GM23338 (cell line): ENCODE data around the gene CD180. TPM values are rescaled to one million over a fixed set of nuclear protein-coding genes. Genes with fewer than 3 reads are reported as not detected.

Source experiments
- ATAC-seq: fragments of 200-7000 bp; cut with Tn5 transposase; 3 replicates; pipeline ENCODE4 v1.9.1; 2020
- DNase-seq: peaks from one replicate; pipeline ENCODE4 v3.0.0-alpha.2; 2015; ENCODE audit warnings: low spot score
- H2AFZ ChIP-seq: fragments of 200-600 bp; sonication (generic); 2 replicates; pipeline ENCODE4 v1.8.0; 2016; ENCODE audit warnings: antibody characterized with exemption, mild to moderate bottlenecking, moderate library complexity
- H3F3A ChIP-seq: fragments of 200-600 bp; sonication (generic); replicated peaks from 2 replicates; pipeline ENCODE4 v1.8.0; 2017; ENCODE audit warnings: antibody characterized with exemption, mixed run types, low read depth
- H3K27ac ChIP-seq: fragments of 200-600 bp; sonication (generic); 2 replicates; pipeline ENCODE4 v1.6.1; 2016; ENCODE audit warnings: low read depth
- H3K27me3 ChIP-seq: fragments of 200-600 bp; sonication (generic); 2 replicates; pipeline ENCODE4 v1.8.0; 2016; ENCODE audit warnings: mild to moderate bottlenecking, mixed run types, moderate library complexity; ENCODE audit not compliant: insufficient read depth
- H3K36me3 ChIP-seq: fragments of 200-600 bp; sonication (generic); 2 replicates; pipeline ENCODE4 v1.8.0; 2016; ENCODE audit warnings: mild to moderate bottlenecking; ENCODE audit not compliant: insufficient read depth
- H3K4me1 ChIP-seq: fragments of 200-600 bp; sonication (generic); 2 replicates; pipeline ENCODE4 v1.8.0; 2016; ENCODE audit warnings: mild to moderate bottlenecking, moderate library complexity; ENCODE audit not compliant: insufficient read depth
- H3K4me2 ChIP-seq: fragments of 200-600 bp; sonication (generic); 2 replicates; pipeline ENCODE4 v1.7.1; 2017; ENCODE audit warnings: mixed run types
- H3K4me3 ChIP-seq: fragments of 200-600 bp; sonication (generic); 2 replicates; pipeline ENCODE4 v1.6.1; 2016; ENCODE audit warnings: mixed run types
- H3K79me2 ChIP-seq: fragments of 200-600 bp; sonication (generic); replicated peaks from 2 replicates; pipeline ENCODE4 v1.8.0; 2017; ENCODE audit warnings: mild to moderate bottlenecking; ENCODE audit not compliant: insufficient read depth
- H3K9me2 ChIP-seq: fragments of 200-600 bp; sonication (generic); 2 replicates; pipeline ENCODE4 v1.8.0; 2017; ENCODE audit not compliant: insufficient read depth
- H4K20me1 ChIP-seq: fragments of 200-600 bp; sonication (generic); replicated peaks from 2 replicates; pipeline ENCODE4 v1.8.0; 2017; ENCODE audit warnings: mild to moderate bottlenecking; ENCODE audit not compliant: insufficient read depth
- H3K27ac Mint-ChIP-seq: 2 replicates; pipeline ENCODE4 v1.8.0; 2020; ENCODE audit warnings: inconsistent platforms, mild to moderate bottlenecking, moderate library complexity, mixed read lengths
- H3K27me3 Mint-ChIP-seq: 3 replicates; pipeline ENCODE4 v1.8.0; 2022; ENCODE audit warnings: low read depth, mild to moderate bottlenecking, moderate library complexity, mixed read lengths, inconsistent platforms; ENCODE audit not compliant: insufficient read depth, poor library complexity
- H3K36me3 Mint-ChIP-seq: 3 replicates; pipeline ENCODE4 v1.8.0; 2021; ENCODE audit warnings: low read depth, mild to moderate bottlenecking, inconsistent platforms, moderate library complexity, mixed read lengths
- H3K4me1 Mint-ChIP-seq: 3 replicates; pipeline ENCODE4 v1.8.0; 2020; ENCODE audit warnings: mild to moderate bottlenecking, inconsistent platforms, mixed read lengths
- H3K4me3 Mint-ChIP-seq: 3 replicates; pipeline ENCODE4 v1.8.0; 2021; ENCODE audit warnings: moderate library complexity, mild to moderate bottlenecking, inconsistent platforms, mixed read lengths
- H3K9me3 Mint-ChIP-seq: 3 replicates; pipeline ENCODE4 v1.8.0; 2020; ENCODE audit warnings: moderate library complexity, mild to moderate bottlenecking, inconsistent platforms, mixed read lengths
- CREB1 ChIP-seq: fragments of 250-450 bp; sonication (Bioruptor Pico); IDR thresholded peaks from 2 replicates; pipeline ENCODE4 v1.5.0; 2020; ENCODE audit warnings: low read depth, mild to moderate bottlenecking, moderate library complexity
- EZH2 ChIP-seq: fragments of 200-600 bp; sonication (generic); IDR thresholded peaks from one replicate; pipeline ENCODE4 v1.8.0; 2017; ENCODE audit warnings: antibody characterized with exemption, mild to moderate bottlenecking, low read depth; ENCODE audit not compliant: unreplicated experiment
- EZH2phosphoT487 ChIP-seq: fragments of 200-600 bp; sonication (generic); IDR thresholded peaks from one replicate; pipeline ENCODE4 v1.8.1; 2018; ENCODE audit warnings: antibody characterized with exemption; ENCODE audit not compliant: unreplicated experiment
- JUNB ChIP-seq: IDR thresholded peaks from one replicate; pipeline ENCODE4 v1.6.1; 2016; ENCODE audit warnings: antibody characterized with exemption; ENCODE audit not compliant: unreplicated experiment
- NANOG ChIP-seq: IDR thresholded peaks from 2 replicates; pipeline ENCODE4 v1.6.1; 2016; ENCODE audit warnings: antibody characterized with exemption, borderline replicate concordance
- POLR2AphosphoS5 ChIP-seq: IDR thresholded peaks from 2 replicates; pipeline ENCODE4 v1.6.1; 2016; ENCODE audit warnings: antibody characterized with exemption, low read depth
- STAT1 ChIP-seq: IDR thresholded peaks from one replicate; pipeline ENCODE4 v1.6.1; 2016; ENCODE audit warnings: antibody characterized with exemption; ENCODE audit not compliant: unreplicated experiment
- ZNF114 ChIP-seq: fragments of 250-450 bp; sonication (Bioruptor Pico); IDR thresholded peaks from 2 replicates; pipeline ENCODE4 v1.5.0; 2020; ENCODE audit warnings: mild to moderate bottlenecking, moderate library complexity
- ZNF331 ChIP-seq: fragments of 250-450 bp; sonication (Bioruptor Pico); IDR thresholded peaks from 2 replicates; pipeline ENCODE4 v1.5.0; 2020; ENCODE audit warnings: low read depth, mild to moderate bottlenecking, moderate library complexity
- polyA plus RNA-seq: library from polyadenylated mRNA; unstranded; fragments of >200 nt; fragmentation: Nextera tagmentation; extraction: Ambion mirVana; gene quantifications from 2 replicates; pipeline ENCODE4 v1.2.1, GENCODE V29; 2016
- total RNA-seq: library from RNA; depleted of rRNA; stranded (reverse); fragments of >200 nt; shearing (Covaris generic); gene quantifications from 2 replicates; pipeline ENCODE4 v1.2.3, GENCODE V29; 2014
- TF ChIP-seq, protein P1 (sequence below), 2 experiments: fragments of 200-600 bp in 1 of 2; sonication (generic) in 1 of 2; conservative IDR thresholded peaks; 2 replicates each; pipeline versions ENCODE4 v1.5.1 to v1.6.1; 2016 to 2017; ENCODE audit warnings: antibody characterized with exemption in 2 of 2, low read depth in 2 of 2, mild to moderate bottlenecking in 2 of 2, moderate library complexity in 1 of 2
- TF ChIP-seq, protein P2 (sequence below): IDR thresholded peaks from one replicate; pipeline ENCODE4 v1.6.1; 2018; ENCODE audit warnings: antibody characterized with exemption; ENCODE audit not compliant: unreplicated experiment
- TF ChIP-seq, protein P3 (sequence below): fragments of 250-450 bp; sonication (Bioruptor Pico); IDR thresholded peaks from 2 replicates; pipeline ENCODE4 v1.5.0; 2020; ENCODE audit warnings: mild to moderate bottlenecking, moderate library complexity
- TF ChIP-seq, protein P4 (sequence below): IDR thresholded peaks from 2 replicates; pipeline ENCODE4 v1.6.1; 2016; ENCODE audit warnings: antibody characterized with exemption

The CD180 gene
- total and polyA plus RNA-seq, 2 experiments from 2014 or later: not detected

DNA sequence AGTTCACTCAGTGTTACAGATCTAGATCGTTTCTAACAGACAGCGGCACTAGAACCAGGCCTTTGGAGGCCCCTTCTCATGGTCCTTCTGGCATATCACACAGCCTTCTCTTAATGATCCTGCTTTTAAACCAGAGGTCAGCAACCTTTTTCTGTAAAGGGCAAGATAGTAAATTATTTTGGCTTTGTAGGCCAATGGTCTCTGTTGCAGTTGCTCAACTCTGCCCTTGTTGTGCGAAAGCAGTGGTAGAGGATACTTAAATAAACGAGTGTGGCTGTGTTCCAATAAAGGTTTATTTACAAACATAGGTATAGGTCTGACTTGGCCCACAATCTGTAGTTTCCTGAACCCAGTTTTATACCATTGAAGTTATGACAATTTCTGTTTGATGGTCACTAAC is 47.3 kb upstream of the CD180 start (continued):
- TF ChIP-seq CREB1 (CRISPR knock-in tag): no peak
- TF ChIP-seq ZNF331 (CRISPR knock-in tag): no peak
- no peak for TF ChIP-seq EZH2phosphoT487

DNA sequence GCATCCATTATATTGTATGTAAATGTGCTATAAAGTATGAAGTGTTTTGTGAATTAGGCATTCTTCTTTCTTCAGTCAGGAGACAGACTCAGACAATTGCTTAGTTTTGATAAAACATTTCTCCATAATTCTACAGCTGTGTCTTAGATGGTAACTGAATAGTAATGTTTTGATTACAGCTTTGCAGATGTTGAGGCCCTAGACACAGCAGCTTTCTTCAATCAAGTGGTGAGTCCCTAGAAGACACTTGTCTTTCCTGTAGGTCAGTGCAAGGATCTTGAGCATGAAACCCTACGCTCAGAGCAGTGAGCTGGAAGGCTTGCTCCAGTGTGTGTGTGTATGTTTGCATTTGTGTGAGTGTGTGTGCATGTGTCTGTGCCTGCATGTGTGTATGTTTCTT is 46.8 kb upstream of the CD180 start:
- Histone ChIP-seq H3K27me3 (no peaks in the 10 kb centered on the region), H3K79me2 (no peaks in the 10 kb centered on the region), H4K20me1 (no peaks in the 10 kb centered on the region), H3K27ac (no peak overlapping the region), H2AFZ (no peak overlapping the region), H3F3A (no peaks in the 10 kb centered on the region), H3K4me2 (no peak overlapping the region), H3K4me1 (no peaks in the 10 kb centered on the region), H3K4me3 (no peak overlapping the region), H3K36me3 (no peaks in the 10 kb centered on the region), H3K9me2 (peaks cover 11% of the 10 kb centered on the region)
- Mint-ChIP-seq H3K27me3 (peaks cover 1% of the 10 kb centered on the region), H3K4me3 (no peak overlapping the region), H3K4me1 (peaks cover 10% of the 10 kb centered on the region), H3K27ac (no peak overlapping the region), H3K9me3 (no peaks in the 10 kb centered on the region), H3K36me3 (no peaks in the 10 kb centered on the region)
- ATAC-seq (no peak), DNase-seq (no peak)
- no peak for TF ChIP-seq POLR2AphosphoS5
- TF ChIP-seq CREB1 (CRISPR knock-in tag): no peak
- no peak for TF ChIP-seq JUNB
- no peak for TF ChIP-seq EZH2phosphoT487
- TF ChIP-seq, protein P1, sequence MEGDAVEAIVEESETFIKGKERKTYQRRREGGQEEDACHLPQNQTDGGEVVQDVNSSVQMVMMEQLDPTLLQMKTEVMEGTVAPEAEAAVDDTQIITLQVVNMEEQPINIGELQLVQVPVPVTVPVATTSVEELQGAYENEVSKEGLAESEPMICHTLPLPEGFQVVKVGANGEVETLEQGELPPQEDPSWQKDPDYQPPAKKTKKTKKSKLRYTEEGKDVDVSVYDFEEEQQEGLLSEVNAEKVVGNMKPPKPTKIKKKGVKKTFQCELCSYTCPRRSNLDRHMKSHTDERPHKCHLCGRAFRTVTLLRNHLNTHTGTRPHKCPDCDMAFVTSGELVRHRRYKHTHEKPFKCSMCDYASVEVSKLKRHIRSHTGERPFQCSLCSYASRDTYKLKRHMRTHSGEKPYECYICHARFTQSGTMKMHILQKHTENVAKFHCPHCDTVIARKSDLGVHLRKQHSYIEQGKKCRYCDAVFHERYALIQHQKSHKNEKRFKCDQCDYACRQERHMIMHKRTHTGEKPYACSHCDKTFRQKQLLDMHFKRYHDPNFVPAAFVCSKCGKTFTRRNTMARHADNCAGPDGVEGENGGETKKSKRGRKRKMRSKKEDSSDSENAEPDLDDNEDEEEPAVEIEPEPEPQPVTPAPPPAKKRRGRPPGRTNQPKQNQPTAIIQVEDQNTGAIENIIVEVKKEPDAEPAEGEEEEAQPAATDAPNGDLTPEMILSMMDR (conservative IDR thresholded peaks at IDR 0.05; ENCODE audit: low read depth in 2 of 2): no peak
- TF ChIP-seq STAT1: no peak
- TF ChIP-seq, protein P2, sequence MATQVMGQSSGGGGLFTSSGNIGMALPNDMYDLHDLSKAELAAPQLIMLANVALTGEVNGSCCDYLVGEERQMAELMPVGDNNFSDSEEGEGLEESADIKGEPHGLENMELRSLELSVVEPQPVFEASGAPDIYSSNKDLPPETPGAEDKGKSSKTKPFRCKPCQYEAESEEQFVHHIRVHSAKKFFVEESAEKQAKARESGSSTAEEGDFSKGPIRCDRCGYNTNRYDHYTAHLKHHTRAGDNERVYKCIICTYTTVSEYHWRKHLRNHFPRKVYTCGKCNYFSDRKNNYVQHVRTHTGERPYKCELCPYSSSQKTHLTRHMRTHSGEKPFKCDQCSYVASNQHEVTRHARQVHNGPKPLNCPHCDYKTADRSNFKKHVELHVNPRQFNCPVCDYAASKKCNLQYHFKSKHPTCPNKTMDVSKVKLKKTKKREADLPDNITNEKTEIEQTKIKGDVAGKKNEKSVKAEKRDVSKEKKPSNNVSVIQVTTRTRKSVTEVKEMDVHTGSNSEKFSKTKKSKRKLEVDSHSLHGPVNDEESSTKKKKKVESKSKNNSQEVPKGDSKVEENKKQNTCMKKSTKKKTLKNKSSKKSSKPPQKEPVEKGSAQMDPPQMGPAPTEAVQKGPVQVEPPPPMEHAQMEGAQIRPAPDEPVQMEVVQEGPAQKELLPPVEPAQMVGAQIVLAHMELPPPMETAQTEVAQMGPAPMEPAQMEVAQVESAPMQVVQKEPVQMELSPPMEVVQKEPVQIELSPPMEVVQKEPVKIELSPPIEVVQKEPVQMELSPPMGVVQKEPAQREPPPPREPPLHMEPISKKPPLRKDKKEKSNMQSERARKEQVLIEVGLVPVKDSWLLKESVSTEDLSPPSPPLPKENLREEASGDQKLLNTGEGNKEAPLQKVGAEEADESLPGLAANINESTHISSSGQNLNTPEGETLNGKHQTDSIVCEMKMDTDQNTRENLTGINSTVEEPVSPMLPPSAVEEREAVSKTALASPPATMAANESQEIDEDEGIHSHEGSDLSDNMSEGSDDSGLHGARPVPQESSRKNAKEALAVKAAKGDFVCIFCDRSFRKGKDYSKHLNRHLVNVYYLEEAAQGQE: no peak
- TF ChIP-seq NANOG: no peak
- TF ChIP-seq ZNF331 (CRISPR knock-in tag): no peak
- TF ChIP-seq ZNF114 (CRISPR knock-in tag): no peak
- TF ChIP-seq EZH2: no peak
- TF ChIP-seq, protein P3, sequence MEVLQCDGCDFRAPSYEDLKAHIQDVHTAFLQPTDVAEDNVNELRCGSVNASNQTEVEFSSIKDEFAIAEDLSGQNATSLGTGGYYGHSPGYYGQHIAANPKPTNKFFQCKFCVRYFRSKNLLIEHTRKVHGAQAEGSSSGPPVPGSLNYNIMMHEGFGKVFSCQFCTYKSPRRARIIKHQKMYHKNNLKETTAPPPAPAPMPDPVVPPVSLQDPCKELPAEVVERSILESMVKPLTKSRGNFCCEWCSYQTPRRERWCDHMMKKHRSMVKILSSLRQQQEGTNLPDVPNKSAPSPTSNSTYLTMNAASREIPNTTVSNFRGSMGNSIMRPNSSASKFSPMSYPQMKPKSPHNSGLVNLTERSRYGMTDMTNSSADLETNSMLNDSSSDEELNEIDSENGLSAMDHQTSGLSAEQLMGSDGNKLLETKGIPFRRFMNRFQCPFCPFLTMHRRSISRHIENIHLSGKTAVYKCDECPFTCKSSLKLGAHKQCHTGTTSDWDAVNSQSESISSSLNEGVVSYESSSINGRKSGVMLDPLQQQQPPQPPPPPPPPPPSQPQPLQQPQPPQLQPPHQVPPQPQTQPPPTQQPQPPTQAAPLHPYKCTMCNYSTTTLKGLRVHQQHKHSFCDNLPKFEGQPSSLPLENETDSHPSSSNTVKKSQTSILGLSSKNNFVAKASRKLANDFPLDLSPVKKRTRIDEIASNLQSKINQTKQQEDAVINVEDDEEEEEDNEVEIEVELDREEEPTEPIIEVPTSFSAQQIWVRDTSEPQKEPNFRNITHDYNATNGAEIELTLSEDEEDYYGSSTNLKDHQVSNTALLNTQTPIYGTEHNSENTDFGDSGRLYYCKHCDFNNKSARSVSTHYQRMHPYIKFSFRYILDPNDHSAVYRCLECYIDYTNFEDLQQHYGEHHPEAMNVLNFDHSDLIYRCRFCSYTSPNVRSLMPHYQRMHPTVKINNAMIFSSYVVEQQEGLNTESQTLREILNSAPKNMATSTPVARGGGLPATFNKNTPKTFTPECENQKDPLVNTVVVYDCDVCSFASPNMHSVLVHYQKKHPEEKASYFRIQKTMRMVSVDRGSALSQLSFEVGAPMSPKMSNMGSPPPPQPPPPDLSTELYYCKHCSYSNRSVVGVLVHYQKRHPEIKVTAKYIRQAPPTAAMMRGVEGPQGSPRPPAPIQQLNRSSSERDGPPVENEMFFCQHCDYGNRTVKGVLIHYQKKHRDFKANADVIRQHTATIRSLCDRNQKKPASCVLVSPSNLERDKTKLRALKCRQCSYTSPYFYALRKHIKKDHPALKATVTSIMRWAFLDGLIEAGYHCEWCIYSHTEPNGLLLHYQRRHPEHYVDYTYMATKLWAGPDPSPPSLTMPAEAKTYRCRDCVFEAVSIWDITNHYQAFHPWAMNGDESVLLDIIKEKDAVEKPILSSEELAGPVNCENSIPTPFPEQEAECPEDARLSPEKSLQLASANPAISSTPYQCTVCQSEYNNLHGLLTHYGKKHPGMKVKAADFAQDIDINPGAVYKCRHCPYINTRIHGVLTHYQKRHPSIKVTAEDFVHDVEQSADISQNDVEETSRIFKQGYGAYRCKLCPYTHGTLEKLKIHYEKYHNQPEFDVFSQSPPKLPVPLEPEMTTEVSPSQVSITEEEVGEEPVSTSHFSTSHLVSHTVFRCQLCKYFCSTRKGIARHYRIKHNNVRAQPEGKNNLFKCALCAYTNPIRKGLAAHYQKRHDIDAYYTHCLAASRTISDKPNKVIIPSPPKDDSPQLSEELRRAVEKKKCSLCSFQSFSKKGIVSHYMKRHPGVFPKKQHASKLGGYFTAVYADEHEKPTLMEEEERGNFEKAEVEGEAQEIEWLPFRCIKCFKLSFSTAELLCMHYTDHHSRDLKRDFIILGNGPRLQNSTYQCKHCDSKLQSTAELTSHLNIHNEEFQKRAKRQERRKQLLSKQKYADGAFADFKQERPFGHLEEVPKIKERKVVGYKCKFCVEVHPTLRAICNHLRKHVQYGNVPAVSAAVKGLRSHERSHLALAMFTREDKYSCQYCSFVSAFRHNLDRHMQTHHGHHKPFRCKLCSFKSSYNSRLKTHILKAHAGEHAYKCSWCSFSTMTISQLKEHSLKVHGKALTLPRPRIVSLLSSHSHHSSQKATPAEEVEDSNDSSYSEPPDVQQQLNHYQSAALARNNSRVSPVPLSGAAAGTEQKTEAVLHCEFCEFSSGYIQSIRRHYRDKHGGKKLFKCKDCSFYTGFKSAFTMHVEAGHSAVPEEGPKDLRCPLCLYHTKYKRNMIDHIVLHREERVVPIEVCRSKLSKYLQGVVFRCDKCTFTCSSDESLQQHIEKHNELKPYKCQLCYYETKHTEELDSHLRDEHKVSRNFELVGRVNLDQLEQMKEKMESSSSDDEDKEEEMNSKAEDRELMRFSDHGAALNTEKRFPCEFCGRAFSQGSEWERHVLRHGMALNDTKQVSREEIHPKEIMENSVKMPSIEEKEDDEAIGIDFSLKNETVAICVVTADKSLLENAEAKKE (CRISPR knock-in tag): no peak
- TF ChIP-seq, protein P4, sequence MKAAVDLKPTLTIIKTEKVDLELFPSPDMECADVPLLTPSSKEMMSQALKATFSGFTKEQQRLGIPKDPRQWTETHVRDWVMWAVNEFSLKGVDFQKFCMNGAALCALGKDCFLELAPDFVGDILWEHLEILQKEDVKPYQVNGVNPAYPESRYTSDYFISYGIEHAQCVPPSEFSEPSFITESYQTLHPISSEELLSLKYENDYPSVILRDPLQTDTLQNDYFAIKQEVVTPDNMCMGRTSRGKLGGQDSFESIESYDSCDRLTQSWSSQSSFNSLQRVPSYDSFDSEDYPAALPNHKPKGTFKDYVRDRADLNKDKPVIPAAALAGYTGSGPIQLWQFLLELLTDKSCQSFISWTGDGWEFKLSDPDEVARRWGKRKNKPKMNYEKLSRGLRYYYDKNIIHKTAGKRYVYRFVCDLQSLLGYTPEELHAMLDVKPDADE: no peak
